AG09319 (cell line): Measurements from ENCODE around the gene EDIL3.

Experiments used
- DNase-seq: peaks from one replicate; pipeline ENCODE4 v3.0.0-alpha.2; 2010; ENCODE audit warnings: low read depth; ENCODE audit errors: extremely low read depth
- TF ChIP-seq, protein P1 (sequence below): IDR thresholded peaks from 2 replicates; pipeline ENCODE4 v1.5.1; 2011; ENCODE audit warnings: low read depth, mild to moderate bottlenecking, inconsistent platforms, low read length, moderate library complexity

The EDIL3 gene

DNA sequence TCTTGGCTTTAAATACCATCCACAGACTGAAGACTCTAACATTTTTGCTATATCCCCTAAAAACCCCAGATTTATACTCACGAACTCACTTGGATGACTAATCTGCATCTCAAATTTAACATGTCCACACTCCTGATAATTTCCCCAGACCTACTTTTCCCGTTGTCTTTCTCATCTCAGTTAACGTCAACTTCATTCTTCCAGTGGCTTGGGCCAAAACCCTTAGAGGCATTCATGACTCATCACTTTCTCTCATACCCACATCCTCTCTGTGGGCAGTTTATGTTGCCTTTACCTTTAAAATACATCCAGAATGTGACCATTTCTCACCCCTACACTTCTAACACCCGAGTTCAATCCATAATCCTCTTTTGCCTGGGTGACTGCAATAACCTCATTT is 96.7 kb downstream of the EDIL3 start:
- TF ChIP-seq, protein P1, sequence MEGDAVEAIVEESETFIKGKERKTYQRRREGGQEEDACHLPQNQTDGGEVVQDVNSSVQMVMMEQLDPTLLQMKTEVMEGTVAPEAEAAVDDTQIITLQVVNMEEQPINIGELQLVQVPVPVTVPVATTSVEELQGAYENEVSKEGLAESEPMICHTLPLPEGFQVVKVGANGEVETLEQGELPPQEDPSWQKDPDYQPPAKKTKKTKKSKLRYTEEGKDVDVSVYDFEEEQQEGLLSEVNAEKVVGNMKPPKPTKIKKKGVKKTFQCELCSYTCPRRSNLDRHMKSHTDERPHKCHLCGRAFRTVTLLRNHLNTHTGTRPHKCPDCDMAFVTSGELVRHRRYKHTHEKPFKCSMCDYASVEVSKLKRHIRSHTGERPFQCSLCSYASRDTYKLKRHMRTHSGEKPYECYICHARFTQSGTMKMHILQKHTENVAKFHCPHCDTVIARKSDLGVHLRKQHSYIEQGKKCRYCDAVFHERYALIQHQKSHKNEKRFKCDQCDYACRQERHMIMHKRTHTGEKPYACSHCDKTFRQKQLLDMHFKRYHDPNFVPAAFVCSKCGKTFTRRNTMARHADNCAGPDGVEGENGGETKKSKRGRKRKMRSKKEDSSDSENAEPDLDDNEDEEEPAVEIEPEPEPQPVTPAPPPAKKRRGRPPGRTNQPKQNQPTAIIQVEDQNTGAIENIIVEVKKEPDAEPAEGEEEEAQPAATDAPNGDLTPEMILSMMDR: no peak
- peak; percentile 5 for DNase-seq

DNA sequence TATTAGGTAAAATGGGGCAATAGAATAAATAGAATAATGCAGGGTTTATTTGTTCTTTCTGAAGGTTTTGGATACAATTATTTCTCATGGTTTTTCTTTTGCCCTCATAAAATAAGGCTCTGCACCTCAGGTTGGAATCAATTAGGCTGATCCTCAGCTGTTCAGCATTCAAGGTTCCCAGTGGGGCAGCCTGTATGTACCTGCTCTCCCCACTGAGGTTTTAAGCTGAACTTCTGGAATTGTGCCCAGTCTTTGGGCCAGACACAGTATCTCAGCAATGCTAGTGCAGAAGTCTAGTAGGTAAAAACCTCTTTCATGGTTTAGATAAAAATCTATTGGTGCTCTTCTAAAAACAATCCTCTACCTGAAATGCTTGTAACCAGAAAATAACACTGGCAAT is 98.0 kb downstream of the EDIL3 start:
- TF ChIP-seq, protein P1: no peak
- DNase-seq: no peak

DNA sequence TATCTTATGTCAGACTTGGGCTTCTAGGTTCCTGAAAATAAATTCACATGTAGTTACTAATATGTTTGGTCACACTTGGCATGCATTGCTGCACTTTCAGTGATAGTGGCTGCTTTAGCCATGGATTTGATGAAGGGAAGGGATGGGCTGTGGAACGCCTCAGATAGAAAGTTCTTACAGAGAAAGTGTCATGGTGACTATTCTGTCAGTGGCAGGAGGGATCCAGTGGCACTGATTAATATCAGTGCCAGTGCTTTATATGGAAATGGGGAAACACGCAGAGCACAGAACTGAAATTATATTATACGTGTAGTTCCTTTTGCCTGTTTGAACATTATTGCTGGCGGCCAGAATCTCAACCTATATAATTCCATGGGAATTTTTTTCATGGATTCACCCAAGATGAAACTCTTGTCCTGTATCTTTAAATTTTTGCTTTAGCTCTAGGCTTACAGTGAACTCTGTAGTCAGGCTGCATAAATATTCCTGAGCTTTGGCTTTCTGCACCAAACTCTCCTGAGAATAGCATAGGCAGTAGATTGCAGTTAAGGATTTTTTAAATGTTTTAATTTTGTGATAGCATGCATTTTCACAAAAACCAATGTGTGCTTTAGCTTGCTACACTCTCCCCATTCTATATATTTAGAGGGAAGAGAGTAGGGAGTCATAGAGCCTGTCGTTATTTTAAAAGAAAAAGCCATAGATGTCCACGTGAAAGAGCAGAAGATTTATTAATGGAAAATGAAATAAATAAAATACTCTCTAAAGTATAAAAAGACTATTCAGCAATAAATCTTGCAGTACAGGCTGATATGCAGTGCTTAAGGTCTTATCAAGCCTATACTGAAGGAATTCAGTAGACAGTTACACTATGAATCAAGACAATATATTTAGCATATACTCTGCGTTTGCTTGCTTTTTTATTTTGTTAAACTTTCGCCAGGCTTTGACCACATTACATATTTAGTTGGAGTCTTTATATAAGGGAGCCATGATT is 98.7 kb downstream of the EDIL3 start:
- TF ChIP-seq, protein P1: no peak
- no peak for DNase-seq

DNA sequence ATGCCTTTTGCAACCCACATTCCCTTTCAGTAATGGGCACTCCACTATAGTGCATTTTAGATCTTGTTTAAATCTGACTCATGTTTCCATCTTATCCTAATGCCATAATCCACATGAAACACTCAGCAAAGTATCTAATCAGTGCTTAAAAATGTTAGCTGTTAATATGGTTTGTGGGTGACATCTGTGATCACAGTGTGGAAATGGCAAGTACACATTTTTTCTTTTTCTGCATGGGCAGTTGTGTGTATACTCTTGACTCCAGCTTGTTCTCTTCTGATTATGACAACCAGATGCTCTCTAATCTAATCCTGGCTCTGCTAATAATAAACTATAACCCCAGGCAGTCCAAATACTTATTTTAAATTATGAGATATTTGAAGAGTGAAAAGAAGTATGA is 103.3 kb downstream of the EDIL3 start:
- DNase-seq: no peak
- TF ChIP-seq, protein P1: no peak

DNA sequence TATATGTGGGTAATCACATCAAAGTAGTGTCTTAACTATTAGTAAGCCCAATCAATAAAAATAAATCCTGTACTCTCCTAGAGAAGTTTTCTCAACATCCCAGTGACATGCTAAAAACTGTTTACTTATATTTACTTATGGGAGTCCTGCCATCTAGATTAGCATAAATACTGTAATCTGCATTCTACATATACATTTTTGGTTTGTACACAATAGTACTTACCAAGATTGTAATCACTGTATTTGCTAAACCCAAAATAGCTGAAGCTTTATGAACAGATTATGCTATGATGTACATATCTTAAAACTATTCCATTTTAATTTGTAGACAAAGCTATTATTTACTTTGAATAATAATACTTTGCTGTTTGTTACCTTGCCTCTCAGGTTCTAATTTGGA is 105.4 kb downstream of the EDIL3 start:
- TF ChIP-seq, protein P1: no peak
- DNase-seq: no peak

DNA sequence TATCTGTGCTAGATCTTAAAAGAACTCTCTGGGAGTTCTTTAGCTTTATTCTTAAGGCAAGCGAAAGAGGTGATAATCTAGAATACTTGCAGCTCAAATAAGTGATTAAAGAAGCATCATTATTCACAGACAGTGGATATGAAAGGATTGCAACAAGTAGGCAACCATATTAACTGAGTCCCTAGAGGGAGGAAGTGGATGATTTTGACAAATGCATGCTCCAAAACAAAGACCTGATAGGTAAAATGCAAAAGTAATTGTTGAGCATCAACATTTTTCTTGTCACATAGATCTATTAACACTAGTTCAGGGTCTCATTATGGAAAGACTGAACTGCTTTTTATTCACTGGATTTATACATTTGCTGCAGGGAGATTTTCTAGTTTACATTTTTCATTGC is 109.1 kb downstream of the EDIL3 start:
- no peak for DNase-seq
- TF ChIP-seq, protein P1: no peak
